GM23338 (cell line): ENCODE measurements around the gene SCN1B. TPM values are rescaled to one million over a fixed set of nuclear protein-coding genes. Genes with fewer than 3 reads are reported as not detected.
A peak's percentile ranks its signal among the peaks of the same experiment; 100 is the strongest.

ENCODE experiments used
- ATAC-seq: fragments of 200-7000 bp; cut with Tn5 transposase; 3 replicates; pipeline ENCODE4 v1.9.1; 2020
- DNase-seq: peaks from one replicate; pipeline ENCODE4 v3.0.0-alpha.2; 2015; ENCODE audit warnings: low spot score
- H2AFZ ChIP-seq: fragments of 200-600 bp; sonication (generic); 2 replicates; pipeline ENCODE4 v1.8.0; 2016; ENCODE audit warnings: antibody characterized with exemption, mild to moderate bottlenecking, moderate library complexity
- H3F3A ChIP-seq: fragments of 200-600 bp; sonication (generic); replicated peaks from 2 replicates; pipeline ENCODE4 v1.8.0; 2017; ENCODE audit warnings: antibody characterized with exemption, mixed run types, low read depth
- H3K27ac ChIP-seq: fragments of 200-600 bp; sonication (generic); 2 replicates; pipeline ENCODE4 v1.6.1; 2016; ENCODE audit warnings: low read depth
- H3K27me3 ChIP-seq: fragments of 200-600 bp; sonication (generic); 2 replicates; pipeline ENCODE4 v1.8.0; 2016; ENCODE audit warnings: mild to moderate bottlenecking, mixed run types, moderate library complexity; ENCODE audit not compliant: insufficient read depth
- H3K36me3 ChIP-seq: fragments of 200-600 bp; sonication (generic); 2 replicates; pipeline ENCODE4 v1.8.0; 2016; ENCODE audit warnings: mild to moderate bottlenecking; ENCODE audit not compliant: insufficient read depth
- H3K4me1 ChIP-seq: fragments of 200-600 bp; sonication (generic); 2 replicates; pipeline ENCODE4 v1.8.0; 2016; ENCODE audit warnings: mild to moderate bottlenecking, moderate library complexity; ENCODE audit not compliant: insufficient read depth
- H3K4me2 ChIP-seq: fragments of 200-600 bp; sonication (generic); 2 replicates; pipeline ENCODE4 v1.7.1; 2017; ENCODE audit warnings: mixed run types
- H3K4me3 ChIP-seq: fragments of 200-600 bp; sonication (generic); 2 replicates; pipeline ENCODE4 v1.6.1; 2016; ENCODE audit warnings: mixed run types
- H3K79me2 ChIP-seq: fragments of 200-600 bp; sonication (generic); replicated peaks from 2 replicates; pipeline ENCODE4 v1.8.0; 2017; ENCODE audit warnings: mild to moderate bottlenecking; ENCODE audit not compliant: insufficient read depth
- H3K9me2 ChIP-seq: fragments of 200-600 bp; sonication (generic); 2 replicates; pipeline ENCODE4 v1.8.0; 2017; ENCODE audit not compliant: insufficient read depth
- H4K20me1 ChIP-seq: fragments of 200-600 bp; sonication (generic); replicated peaks from 2 replicates; pipeline ENCODE4 v1.8.0; 2017; ENCODE audit warnings: mild to moderate bottlenecking; ENCODE audit not compliant: insufficient read depth
- H3K27ac Mint-ChIP-seq: 2 replicates; pipeline ENCODE4 v1.8.0; 2020; ENCODE audit warnings: inconsistent platforms, mild to moderate bottlenecking, moderate library complexity, mixed read lengths
- H3K27me3 Mint-ChIP-seq: 3 replicates; pipeline ENCODE4 v1.8.0; 2022; ENCODE audit warnings: low read depth, mild to moderate bottlenecking, moderate library complexity, mixed read lengths, inconsistent platforms; ENCODE audit not compliant: insufficient read depth, poor library complexity
- H3K36me3 Mint-ChIP-seq: 3 replicates; pipeline ENCODE4 v1.8.0; 2021; ENCODE audit warnings: low read depth, mild to moderate bottlenecking, inconsistent platforms, moderate library complexity, mixed read lengths
- H3K4me1 Mint-ChIP-seq: 3 replicates; pipeline ENCODE4 v1.8.0; 2020; ENCODE audit warnings: mild to moderate bottlenecking, inconsistent platforms, mixed read lengths
- H3K4me3 Mint-ChIP-seq: 3 replicates; pipeline ENCODE4 v1.8.0; 2021; ENCODE audit warnings: moderate library complexity, mild to moderate bottlenecking, inconsistent platforms, mixed read lengths
- H3K9me3 Mint-ChIP-seq: 3 replicates; pipeline ENCODE4 v1.8.0; 2020; ENCODE audit warnings: moderate library complexity, mild to moderate bottlenecking, inconsistent platforms, mixed read lengths
- CREB1 ChIP-seq: fragments of 250-450 bp; sonication (Bioruptor Pico); IDR thresholded peaks from 2 replicates; pipeline ENCODE4 v1.5.0; 2020; ENCODE audit warnings: low read depth, mild to moderate bottlenecking, moderate library complexity
- CTCF ChIP-seq, 2 experiments: fragments of 200-600 bp in 1 of 2; sonication (generic) in 1 of 2; conservative IDR thresholded peaks; 2 replicates each; pipeline versions ENCODE4 v1.5.1 to v1.6.1; 2016 to 2017; ENCODE audit warnings: antibody characterized with exemption in 2 of 2, low read depth in 2 of 2, mild to moderate bottlenecking in 2 of 2, moderate library complexity in 1 of 2
- POLR2AphosphoS5 ChIP-seq: IDR thresholded peaks from 2 replicates; pipeline ENCODE4 v1.6.1; 2016; ENCODE audit warnings: antibody characterized with exemption, low read depth
- REST ChIP-seq: IDR thresholded peaks from one replicate; pipeline ENCODE4 v1.6.1; 2018; ENCODE audit warnings: antibody characterized with exemption; ENCODE audit not compliant: unreplicated experiment
- ZNF331 ChIP-seq: fragments of 250-450 bp; sonication (Bioruptor Pico); IDR thresholded peaks from 2 replicates; pipeline ENCODE4 v1.5.0; 2020; ENCODE audit warnings: low read depth, mild to moderate bottlenecking, moderate library complexity
- polyA plus RNA-seq: library from polyadenylated mRNA; unstranded; fragments of >200 nt; fragmentation: Nextera tagmentation; extraction: Ambion mirVana; gene quantifications from 2 replicates; pipeline ENCODE4 v1.2.1, GENCODE V29; 2016
- total RNA-seq: library from RNA; depleted of rRNA; stranded (reverse); fragments of >200 nt; shearing (Covaris generic); gene quantifications from 2 replicates; pipeline ENCODE4 v1.2.3, GENCODE V29; 2014

SCN1B gene
- total and polyA plus RNA-seq, 2 experiments from 2014 or later: 1.7 to 4.8 TPM

- Mint-ChIP-seq H3K27me3 (peaks cover 27% of the 10 kb centered on the region), H3K9me3 (peaks cover 6% of the 10 kb centered on the region), H3K4me3 (peak within 1 kb of the TSS; percentile 96), H3K36me3 (peaks cover 37% of the 10 kb centered on the region), H3K4me1 (peaks cover 48% of the 10 kb centered on the region), H3K27ac (peak within 1 kb of the TSS; percentile 96)
- peak within 1 kb of the TSS; percentile 99 for H3K4me2 ChIP-seq
- H3K79me2 ChIP-seq: peaks cover 43% of the 10 kb centered on the region
- no peaks in the 10 kb centered on the region for H3K9me2 ChIP-seq
- H3K36me3 ChIP-seq: 0 out of 2 replicates have a peak, but pooled peaks cover 6% of the 10 kb centered on the region
- TF ChIP-seq CREB1 (CRISPR knock-in tag) (peak; percentile 87), CTCF (conservative IDR thresholded peaks at IDR 0.05; ENCODE audit: low read depth in 2 of 2) (no peak), POLR2AphosphoS5 (peak; percentile 88)
- H3K27me3 ChIP-seq: no peaks in the 10 kb centered on the region
- H3K4me3 ChIP-seq: peak within 1 kb of the TSS; percentile 90
- H3F3A ChIP-seq: peaks cover 19% of the 10 kb centered on the region
- H3K27ac ChIP-seq: peak within 1 kb of the TSS; percentile 100
- ATAC-seq (peak; percentile 59), DNase-seq (peak; percentile 90)
- H3K4me1 ChIP-seq: peaks cover 57% of the 10 kb centered on the region
- H2AFZ ChIP-seq: no peak within 1 kb of the TSS; the same call in 1 of the 2 replicates
- H4K20me1 ChIP-seq: peaks cover 26% of the 10 kb centered on the region
Observed at GRCh38 chr19:34999498-35000337, 30.6 kb upstream of the SCN1B start, which contains the start of gene GRAMD1A. Gene GRAMD1A (plus strand): TSS chr19:35000323. CDS start chr19:35000479, 156 bp downstream.

GRCh38 chr19:35000338-35000646 is 30.0 kb upstream of the SCN1B start:
- peaks cover 19% of the 10 kb centered on the region for H3F3A ChIP-seq
- Mint-ChIP-seq H3K4me1 (peaks cover 48% of the 10 kb centered on the region), H3K4me3 (no peak overlapping the region; the same call in 2 of the 3 replicates), H3K9me3 (peaks cover 5% of the 10 kb centered on the region), H3K27ac (no peak overlapping the region), H3K36me3 (peaks cover 38% of the 10 kb centered on the region), H3K27me3 (peaks cover 27% of the 10 kb centered on the region)
- ATAC-seq (peak; percentile 52), DNase-seq (no peak)
- H3K4me2 ChIP-seq: peak overlapping the region; percentile 99; the same call in 1 of the 2 replicates
- H3K27ac ChIP-seq: no peak overlapping the region
- peaks cover 57% of the 10 kb centered on the region for H3K4me1 ChIP-seq
- peaks cover 27% of the 10 kb centered on the region for H4K20me1 ChIP-seq
- H3K27me3 ChIP-seq: no peaks in the 10 kb centered on the region
- H2AFZ ChIP-seq: no peak overlapping the region
- TF ChIP-seq CTCF (conservative IDR thresholded peaks at IDR 0.05; ENCODE audit: low read depth in 2 of 2) (no peak), REST (no peak), ZNF331 (no peak)
- peak overlapping the region; percentile 90 for H3K4me3 ChIP-seq
- no peaks in the 10 kb centered on the region for H3K9me2 ChIP-seq
- H3K36me3 ChIP-seq: 0 out of 2 replicates have a peak, but pooled peaks cover 6% of the 10 kb centered on the region
- peaks cover 48% of the 10 kb centered on the region for H3K79me2 ChIP-seq
